GM12874 (cell line): ENCODE data around the gene SLC25A33.

Experiments used
- TF ChIP-seq, protein P1 (sequence below): IDR thresholded peaks from 2 replicates; pipeline ENCODE4 v1.5.1; 2011; ENCODE audit warnings: low read depth, mild to moderate bottlenecking, control low read depth, low read length, moderate library complexity; ENCODE audit not compliant: insufficient read depth

Gene SLC25A33

GRCh38 chr1:9530320-9530719 is 8.9 kb upstream of the SLC25A33 start:
- TF ChIP-seq, protein P1, sequence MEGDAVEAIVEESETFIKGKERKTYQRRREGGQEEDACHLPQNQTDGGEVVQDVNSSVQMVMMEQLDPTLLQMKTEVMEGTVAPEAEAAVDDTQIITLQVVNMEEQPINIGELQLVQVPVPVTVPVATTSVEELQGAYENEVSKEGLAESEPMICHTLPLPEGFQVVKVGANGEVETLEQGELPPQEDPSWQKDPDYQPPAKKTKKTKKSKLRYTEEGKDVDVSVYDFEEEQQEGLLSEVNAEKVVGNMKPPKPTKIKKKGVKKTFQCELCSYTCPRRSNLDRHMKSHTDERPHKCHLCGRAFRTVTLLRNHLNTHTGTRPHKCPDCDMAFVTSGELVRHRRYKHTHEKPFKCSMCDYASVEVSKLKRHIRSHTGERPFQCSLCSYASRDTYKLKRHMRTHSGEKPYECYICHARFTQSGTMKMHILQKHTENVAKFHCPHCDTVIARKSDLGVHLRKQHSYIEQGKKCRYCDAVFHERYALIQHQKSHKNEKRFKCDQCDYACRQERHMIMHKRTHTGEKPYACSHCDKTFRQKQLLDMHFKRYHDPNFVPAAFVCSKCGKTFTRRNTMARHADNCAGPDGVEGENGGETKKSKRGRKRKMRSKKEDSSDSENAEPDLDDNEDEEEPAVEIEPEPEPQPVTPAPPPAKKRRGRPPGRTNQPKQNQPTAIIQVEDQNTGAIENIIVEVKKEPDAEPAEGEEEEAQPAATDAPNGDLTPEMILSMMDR = no peak

DNA sequence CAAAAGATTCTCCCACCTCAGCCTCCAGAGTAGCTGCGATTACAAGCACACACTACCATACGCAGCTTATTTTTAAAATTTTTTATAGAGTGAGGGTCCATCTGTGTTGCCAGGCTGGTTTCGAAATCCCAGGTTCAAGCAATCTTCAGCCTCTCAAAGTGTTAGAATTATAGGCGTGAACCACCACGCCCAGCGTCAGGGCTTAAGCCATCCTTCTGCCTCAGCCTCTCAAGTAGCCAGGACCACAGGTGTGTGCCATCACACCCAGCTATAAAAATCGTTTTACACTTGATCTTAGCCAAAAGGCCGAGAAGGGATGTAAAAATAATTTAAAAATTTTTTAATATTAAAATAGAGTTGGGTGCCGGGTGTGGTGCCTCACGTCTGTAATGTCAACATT is 4.3 kb upstream of the SLC25A33 start:
- TF ChIP-seq, protein P1 = no peak

- TF ChIP-seq, protein P1 = no peak
These were observed 3.0 kb upstream of the SLC25A33 start for GRCh38 chr1:9536301-9536700.

GRCh38 chr1:9537863-9538668 is 1.2 kb upstream of the SLC25A33 start:
- TF ChIP-seq, protein P1 = no peak

DNA sequence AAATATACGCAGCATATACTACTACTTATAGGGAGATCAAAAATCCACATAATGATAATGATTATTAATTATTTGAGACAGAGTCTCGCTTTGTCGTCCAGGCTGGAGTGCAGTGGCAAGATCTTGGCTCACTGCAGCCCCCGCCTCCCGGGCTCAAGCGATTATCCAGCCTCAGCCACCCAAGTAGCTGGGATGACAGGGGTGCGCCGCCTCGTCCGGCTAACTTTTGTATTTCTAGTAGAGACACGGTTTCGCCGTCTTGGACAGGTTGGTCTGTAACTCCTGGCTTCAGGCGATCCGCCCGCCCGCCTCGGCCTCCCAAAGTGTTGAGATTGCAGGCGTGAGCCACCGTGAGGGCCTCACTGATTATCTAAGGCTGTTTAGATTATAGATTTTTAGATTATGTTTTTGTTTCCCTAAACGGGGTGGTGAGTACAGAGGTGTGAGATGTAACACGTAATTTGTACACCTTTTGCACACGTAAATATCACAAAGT is 548 bp upstream of the SLC25A33 start:
- TF ChIP-seq, protein P1 = no peak

GRCh38 chr1:9539829-9540550 is 725 bp downstream of the SLC25A33 start:
- TF ChIP-seq, protein P1 = no peak

DNA sequence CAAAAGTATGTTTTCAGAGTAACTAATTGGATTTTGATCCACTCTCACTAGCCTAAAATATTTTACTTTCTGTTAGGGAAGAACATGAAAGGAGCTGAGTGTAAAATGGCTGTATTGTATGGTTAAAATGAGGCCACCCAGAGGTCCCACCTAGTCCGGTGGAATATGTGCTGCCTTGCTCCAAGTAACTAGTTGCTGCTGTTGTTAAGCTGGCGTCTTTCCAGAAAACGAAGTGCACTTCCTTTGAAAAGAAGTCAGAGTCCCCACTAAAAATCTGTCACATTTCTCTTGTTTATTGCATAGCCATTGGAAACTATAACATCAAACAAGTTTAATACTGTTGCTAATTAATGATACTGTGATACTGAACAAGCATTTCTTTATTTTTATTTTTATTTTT is 3.2 kb downstream of the SLC25A33 start:
- TF ChIP-seq, protein P1 = no peak
